Natural killer cell (primary cell): ENCODE results near the gene NRXN3. TPM values are rescaled to one million over a fixed set of nuclear protein-coding genes. Genes with fewer than 3 reads are reported as not detected.

Source experiments
- ATAC-seq, 3 donors: fragments of 150-1000 bp in 2 of 3; fragments of 200-7000 bp in 1 of 3; cut with Tn5 transposase; 1 replicate in 1 of 3; 2 replicates in 2 of 3; pipeline ENCODE4 v1.10.0; 2021; ENCODE audit warnings: mild to moderate bottlenecking in 2 of 3, moderate library complexity in 2 of 3
- DNase-seq, 2 donors: peaks; one replicate each; pipeline versions ENCODE4 v3.0.0 to v3.0.0-alpha.2; 2013 to 2021; ENCODE audit warnings: mixed read lengths in 1 of 2
- H3K27ac ChIP-seq: one replicate; pipeline ENCODE4 v1.5.1; 2013; ENCODE audit warnings: mild to moderate bottlenecking, low read length
- H3K27me3 ChIP-seq: one replicate; pipeline ENCODE4 v1.6.1; 2013; ENCODE audit warnings: low read length; ENCODE audit not compliant: control insufficient read depth, insufficient read depth
- H3K36me3 ChIP-seq: one replicate; pipeline ENCODE4 v1.6.1; 2013; ENCODE audit warnings: low read length; ENCODE audit not compliant: control insufficient read depth, insufficient read depth
- H3K4me1 ChIP-seq: one replicate; pipeline ENCODE4 v1.6.1; 2013; ENCODE audit warnings: low read length; ENCODE audit not compliant: control insufficient read depth, insufficient read depth
- H3K4me3 ChIP-seq: one replicate; pipeline ENCODE4 v1.5.1; 2013; ENCODE audit warnings: low read length
- H3K9me3 ChIP-seq: one replicate; pipeline ENCODE4 v1.6.1; 2013; ENCODE audit warnings: low read length; ENCODE audit not compliant: control insufficient read depth, insufficient read depth
- H3K27ac Mint-ChIP-seq, 2 donors: one replicate each; pipeline ENCODE4 v1.8.0; 2022; ENCODE audit warnings: mild to moderate bottlenecking in 2 of 2, mixed read lengths in 2 of 2, moderate library complexity in 1 of 2
- H3K27me3 Mint-ChIP-seq, 2 donors: one replicate each; pipeline ENCODE4 v1.8.0; 2022; ENCODE audit warnings: low read depth in 2 of 2, mixed read lengths in 2 of 2
- H3K36me3 Mint-ChIP-seq: one replicate; pipeline ENCODE4 v1.8.0; 2022; ENCODE audit warnings: mixed read lengths
- H3K4me1 Mint-ChIP-seq, 2 donors: one replicate each; pipeline ENCODE4 v1.8.0; 2022; ENCODE audit warnings: mixed read lengths in 2 of 2
- H3K4me3 Mint-ChIP-seq: one replicate; pipeline ENCODE4 v1.8.0; 2022; ENCODE audit warnings: mild to moderate bottlenecking, moderate library complexity, mixed read lengths
- H3K9me3 Mint-ChIP-seq, 2 donors: one replicate each; pipeline ENCODE4 v1.8.0; 2022; ENCODE audit warnings: mixed read lengths in 2 of 2
- CTCF ChIP-seq: fragments of 200-600 bp; IDR thresholded peaks from one replicate; pipeline ENCODE4 v1.8.0; 2022; ENCODE audit warnings: antibody characterized with exemption
- WGBS: methylation state at CpG from one replicate; pipeline ENCODE4 v1.1.7; 2013; ENCODE audit warnings: missing lambda C conversion rate; ENCODE audit not compliant: insufficient coverage; 5-methylcytosine and 5-hydroxymethylcytosine counted together
- intact Hi-C: fragments of 100-400 bp; cut with micrococcal nuclease; formaldehyde crosslinking; loops from one replicate; pipeline ENCODE4 v1.14.2; 2022
- total RNA-seq, 4 donors: library from RNA; stranded (reverse); fragments of 120-200 nt in 1 of 4; gene quantifications; one replicate each; pipeline versions ENCODE4 v1.2.3 to v1.2.4, GENCODE V29; 2013 to 2022

The NRXN3 gene
- total RNA-seq, 3 donors from 2014 or later (not counting 1 experiment from before 2014, with no cell fraction given) = not detected

GRCh38 chr14:79166171-79166570 lies 996.0 kb downstream of the NRXN3 start:
- 68% methylated on average over 2 of the region's 2 CpGs for WGBS
- Mint-ChIP-seq H3K9me3 (peaks cover 15 to 16% of the 10 kb centered on the region in 2 donors), H3K36me3 (no peaks in the 10 kb centered on the region), H3K27ac (no peak overlapping the region), H3K4me1 (no peaks in the 10 kb centered on the region), H3K4me3 (no peak overlapping the region), H3K27me3 (no peaks in the 10 kb centered on the region)
- no peak overlapping the region for H3K4me3 ChIP-seq
- no peak for DNase-seq
- no peaks in the 10 kb centered on the region for H3K36me3 ChIP-seq
- no peaks in the 10 kb centered on the region for H3K27me3 ChIP-seq
- H3K27ac ChIP-seq = no peak overlapping the region
- no peak for TF ChIP-seq CTCF
- H3K4me1 ChIP-seq = no peaks in the 10 kb centered on the region
- no peaks in the 10 kb centered on the region for H3K9me3 ChIP-seq
- no peak for ATAC-seq
- intact Hi-C loops = no loop called here

- Mint-ChIP-seq H3K4me1 (no peaks in the 10 kb centered on the region), H3K36me3 (no peaks in the 10 kb centered on the region), H3K27me3 (no peaks in the 10 kb centered on the region), H3K9me3 (peaks cover 13 to 14% of the 10 kb centered on the region in 2 donors), H3K4me3 (no peak overlapping the region), H3K27ac (no peak overlapping the region)
- no peak for TF ChIP-seq CTCF
- Histone ChIP-seq H3K4me3 (no peak overlapping the region), H3K27ac (no peak overlapping the region), H3K4me1 (no peaks in the 10 kb centered on the region), H3K27me3 (no peaks in the 10 kb centered on the region), H3K36me3 (no peaks in the 10 kb centered on the region), H3K9me3 (no peaks in the 10 kb centered on the region)
- no peak for DNase-seq
- intact Hi-C loops = no loop called here
- no peak for ATAC-seq
- WGBS = no CpG with 5 or more reads among the region's 1 CpG
These were observed 997.8 kb downstream of the NRXN3 start for GRCh38 chr14:79167957-79168356.

GRCh38 chr14:79175671-79176070 lies 1005.5 kb downstream of the NRXN3 start:
- no peaks in the 10 kb centered on the region for H3K4me1 Mint-ChIP-seq
- peaks cover 9% of the 10 kb centered on the region in 2 donors for H3K9me3 Mint-ChIP-seq
- H3K36me3 Mint-ChIP-seq = no peaks in the 10 kb centered on the region
- no peak for TF ChIP-seq CTCF
- H3K4me3 ChIP-seq = no peak overlapping the region
- no peaks in the 10 kb centered on the region for H3K36me3 ChIP-seq
- no peak for DNase-seq
- ATAC-seq = no peak
- H3K9me3 ChIP-seq = no peaks in the 10 kb centered on the region
- H3K4me1 ChIP-seq = no peaks in the 10 kb centered on the region
- no peaks in the 10 kb centered on the region for H3K27me3 Mint-ChIP-seq
- H3K27ac ChIP-seq = no peak overlapping the region
- intact Hi-C loops = no loop called here
- H3K27ac Mint-ChIP-seq = no peak overlapping the region
- 38% methylated on average over 5 of the region's 5 CpGs for WGBS
- no peak overlapping the region for H3K4me3 Mint-ChIP-seq
- H3K27me3 ChIP-seq = no peaks in the 10 kb centered on the region

GRCh38 chr14:79177106-79177505 lies 1006.9 kb downstream of the NRXN3 start:
- Histone ChIP-seq H3K4me1 (no peaks in the 10 kb centered on the region), H3K27me3 (no peaks in the 10 kb centered on the region), H3K4me3 (no peak overlapping the region), H3K9me3 (no peaks in the 10 kb centered on the region), H3K27ac (no peak overlapping the region), H3K36me3 (no peaks in the 10 kb centered on the region)
- DNase-seq (no peak), ATAC-seq (no peak)
- H3K9me3 Mint-ChIP-seq = peaks cover 4 to 9% of the 10 kb centered on the region in 2 donors
- H3K4me1 Mint-ChIP-seq = no peaks in the 10 kb centered on the region
- H3K36me3 Mint-ChIP-seq = no peaks in the 10 kb centered on the region
- H3K27ac Mint-ChIP-seq = no peak overlapping the region
- 83% methylated on average over 1 of the region's 4 CpGs for WGBS
- intact Hi-C loops = no loop called here
- H3K27me3 Mint-ChIP-seq = no peaks in the 10 kb centered on the region
- no peak for TF ChIP-seq CTCF
- H3K4me3 Mint-ChIP-seq = no peak overlapping the region
